ENCODE data around the gene PITX2. TPM values are rescaled to one million over a fixed set of nuclear protein-coding genes. Genes with fewer than 3 reads are reported as not detected.

Gene PITX2
- total and polyA plus RNA-seq, 2 of the 8 experiments (the other 6 are each of a cell fraction or from before 2014, with no cell fraction given), result 0.09 to 0.67 TPM

DNA sequence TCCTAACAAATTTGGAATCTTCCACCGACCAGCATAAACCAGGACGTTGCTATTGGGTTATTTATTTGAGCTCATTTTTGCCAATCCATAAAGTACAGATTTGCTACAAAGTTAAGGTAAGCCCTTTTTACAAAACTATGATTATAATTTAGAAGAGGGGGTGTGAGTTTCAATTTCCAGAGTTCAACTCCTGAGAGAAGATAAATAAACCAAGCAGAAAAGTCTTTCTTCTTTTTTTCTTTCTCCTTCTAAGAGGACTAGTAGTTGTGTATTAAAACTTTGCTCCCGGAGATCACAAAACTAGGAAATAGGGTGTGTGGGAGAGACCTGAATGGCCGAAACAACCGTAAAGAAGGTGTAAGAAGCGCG is 2.6 kb downstream of the PITX2 start:
- H2BK12ac ChIP-seq (ENCODE audit: low read depth, low read length), result no peak overlapping the region
- H3K79me2 ChIP-seq (ENCODE audit: control insufficient read depth in 1 of 2, insufficient read depth in 2 of 2, low read length in 2 of 2), result no peaks in the 10 kb centered on the region
- 2% methylated on average over 7 of the region's 7 CpGs; no CpG with 5 or more reads in 1 of the 2 experiments for WGBS, 2 experiments (ENCODE audit: extremely low coverage in 1 of 2, insufficient coverage in 1 of 2, insufficient read length in 1 of 2, insufficient replicate concordance in 2 of 2, low coverage in 1 of 2, low lambda C conversion rate in 2 of 2, missing lambda C conversion rate in 1 of 2)
- H4K20me1 ChIP-seq (replicated peaks in 1 of 2; ENCODE audit: control insufficient read depth in 1 of 2, insufficient read depth in 2 of 2, low read length in 2 of 2), result peaks cover 3 to 23% of the 10 kb centered on the region in 2 experiments
- 0 out of 2 replicates have a peak overlapping the region, but pooled peaks have one; percentile 18 for H2BK15ac ChIP-seq (ENCODE audit: low read length)
- peaks cover 16% of the 10 kb centered on the region; the same call in 1 of the 2 replicates for H3K23me2 ChIP-seq (ENCODE audit: low read depth, low read length)
- TF ChIP-seq SIRT6 (IDR thresholded peaks at IDR 0.05; ENCODE audit: low read length) (no peak), SIN3A (conservative IDR thresholded peaks at IDR 0.05 in 1 of 2, IDR thresholded peaks at IDR 0.05 in 1 of 2; ENCODE audit: low read depth in 1 of 2, low read length in 2 of 2) (no peak), POLR2AphosphoS5 (IDR thresholded peaks at IDR 0.05; ENCODE audit: low read depth, low read length) (no peak), BACH1 (IDR thresholded peaks at IDR 0.05; ENCODE audit: low read length) (no peak), GTF2F1 (IDR thresholded peaks at IDR 0.05; ENCODE audit: borderline replicate concordance, low read depth, low read length) (no peak), SUZ12 (IDR thresholded peaks at IDR 0.05; ENCODE audit: low read length) (no peak), CEBPB (IDR thresholded peaks at IDR 0.05; ENCODE audit: low read depth, low read length) (no peak), KDM1A (IDR thresholded peaks at IDR 0.05; ENCODE audit: borderline replicate concordance, low read length) (no peak), EGR1 (IDR thresholded peaks at IDR 0.05; ENCODE audit: borderline replicate concordance, low read depth, low read length) (no peak), TAF1 (IDR thresholded peaks at IDR 0.05; ENCODE audit: low read depth, low read length) (no peak), SRF (IDR thresholded peaks at IDR 0.05; ENCODE audit: low read depth, low read length) (no peak), ATF2 (IDR thresholded peaks at IDR 0.05; ENCODE audit: low read length) (no peak), KDM4A (IDR thresholded peaks at IDR 0.05; ENCODE audit: low read depth, low read length, severe bottlenecking) (no peak)
- no peak overlapping the region for H2BK20ac ChIP-seq (ENCODE audit: low read length)
- FAIRE-seq (no peak), DNase-seq (ENCODE audit: low read depth in 1 of 2, low spot score in 2 of 2) (no peak)
- H3K9me3 ChIP-seq (ENCODE audit: insufficient read depth in 2 of 2, low read depth in 1 of 2, low read length in 1 of 2), result no peaks in the 10 kb centered on the region
- no peak overlapping the region for H2AFZ ChIP-seq (ENCODE audit: low read length)
- peaks cover 0 to 3% (median 0%) of the 10 kb centered on the region in 4 experiments; a peak in 1 of 8 replicates for H3K36me3 ChIP-seq (ENCODE audit: control insufficient read depth in 2 of 4, insufficient read depth in 4 of 4, low read length in 3 of 4)
- no peak overlapping the region for H2BK120ac ChIP-seq (replicated peaks; ENCODE audit: low read depth, low read length)
- peak overlapping the region in 3 of 4 experiments; percentile 29 to 53 (median 34); a peak in 5 of 8 replicates for H3K4me3 ChIP-seq (ENCODE audit: extremely low read depth in 1 of 4, insufficient read depth in 2 of 4, low read depth in 3 of 4, low read length in 4 of 4)
- H3K18ac ChIP-seq (ENCODE audit: extremely low read depth, low read length), result no peak overlapping the region
- peaks cover 7 to 36% (median 26%) of the 10 kb centered on the region in 4 experiments for H3K4me1 ChIP-seq (replicated peaks in 1 of 4; ENCODE audit: control insufficient read depth in 3 of 4, insufficient read depth in 4 of 4, low read length in 3 of 4)
- peaks cover 72 to 98% (median 91%) of the 10 kb centered on the region in 4 experiments for H3K27me3 ChIP-seq (replicated peaks in 1 of 4; ENCODE audit: control insufficient read depth in 3 of 4, extremely low read depth in 1 of 4, insufficient read depth in 3 of 4, low read length in 3 of 4)
- H3K27ac ChIP-seq (ENCODE audit: low read depth, low read length), result no peak overlapping the region
- no peak overlapping the region for H4K5ac ChIP-seq (ENCODE audit: insufficient read length, low read depth, low read length)
- POLR2A ChIA-PET (ENCODE audit: partially characterized antibody), result interaction anchor here (1.1 to 1.5 kb wide), 2 partner anchors 9 to 16 kb away, joined by 3 to 5 read pairs; no protein-coding TSS in a partner anchor
- no peak overlapping the region for H4K8ac ChIP-seq (ENCODE audit: extremely low read depth, insufficient read depth, low read length)
- CTCF ChIA-PET (ENCODE audit: partially characterized antibody), result interaction anchor here (0.6 to 4.3 kb wide), 5 partner anchors 9 to 669 kb away, joined by 3 to 17 read pairs (median 4); no protein-coding TSS in a partner anchor
- H3K4me2 ChIP-seq (ENCODE audit: insufficient read depth in 1 of 2, low read depth in 2 of 2, low read length in 2 of 2), result peak overlapping the region; percentile 90 to 92; a peak in 3 of 4 replicates
- no peak overlapping the region for H2BK5ac ChIP-seq (ENCODE audit: low read depth, low read length)
- H3K9ac ChIP-seq (replicated peaks in 1 of 4; ENCODE audit: extremely low read depth in 1 of 4, low read depth in 3 of 4, low read length in 3 of 4), result no peak overlapping the region
- H4K91ac ChIP-seq (replicated peaks; ENCODE audit: insufficient read length, low read length), result no peak overlapping the region
- no peak overlapping the region for H3K4ac ChIP-seq (replicated peaks; ENCODE audit: insufficient read length, low read depth, low read length)
- no peak overlapping the region for H2AK5ac ChIP-seq (ENCODE audit: low read depth, low read length)
- no peak overlapping the region for H3K14ac ChIP-seq (ENCODE audit: insufficient read length)
- no peak overlapping the region for H3K56ac ChIP-seq (replicated peaks; ENCODE audit: insufficient read length, low read depth, low read length)
- H3K79me1 ChIP-seq (ENCODE audit: low read depth, low read length), result no peaks in the 10 kb centered on the region
- H3K23ac ChIP-seq (ENCODE audit: insufficient read length), result no peak overlapping the region
